Gastrocnemius medialis (tissue), 4 donors: ENCODE results near the gene DAG1.

Experiments
- CTCF ChIP-seq, 5 experiments: fragments of 450-650 bp in 3 of 5; fragments of 200-600 bp in 2 of 5; sonication (generic) in 2 of 5; IDR thresholded peaks in 4 of 5; conservative IDR thresholded peaks in 1 of 5; 1 replicate in 4 of 5; 2 replicates in 1 of 5; pipeline ENCODE4 v1.5.1; 2016 to 2019; ENCODE audit warnings: antibody characterized with exemption in 5 of 5, mild to moderate bottlenecking in 3 of 5, moderate library complexity in 3 of 5
- POLR2A ChIP-seq, 2 donors: fragments of 450-650 bp; IDR thresholded peaks; one replicate each; pipeline ENCODE4 v1.6.1; 2017; ENCODE audit warnings: antibody characterized with exemption in 2 of 2, mild to moderate bottlenecking in 2 of 2, moderate library complexity in 2 of 2

GRCh38 chr3:49531715-49532114 is 61.6 kb downstream of the DAG1 start:
- TF ChIP-seq CTCF (IDR thresholded peaks at IDR 0.05 in 4 of 5, conservative IDR thresholded peaks at IDR 0.05 in 1 of 5) (no peak), POLR2A (IDR thresholded peaks at IDR 0.05) (no peak)
